NB4 (cell line): ENCODE data around the gene CDC42EP3.

Experiments used
- POLR2A ChIP-seq: IDR thresholded peaks from 2 replicates; pipeline ENCODE4 v1.6.1; 2011; ENCODE audit warnings: mild to moderate bottlenecking; ENCODE audit not compliant: insufficient read length; ENCODE audit errors: extremely low read depth
- TF ChIP-seq, protein P1 (sequence below): IDR thresholded peaks from one replicate; pipeline ENCODE4 v1.5.1; 2012; ENCODE audit warnings: low read depth, low read length

DNA sequence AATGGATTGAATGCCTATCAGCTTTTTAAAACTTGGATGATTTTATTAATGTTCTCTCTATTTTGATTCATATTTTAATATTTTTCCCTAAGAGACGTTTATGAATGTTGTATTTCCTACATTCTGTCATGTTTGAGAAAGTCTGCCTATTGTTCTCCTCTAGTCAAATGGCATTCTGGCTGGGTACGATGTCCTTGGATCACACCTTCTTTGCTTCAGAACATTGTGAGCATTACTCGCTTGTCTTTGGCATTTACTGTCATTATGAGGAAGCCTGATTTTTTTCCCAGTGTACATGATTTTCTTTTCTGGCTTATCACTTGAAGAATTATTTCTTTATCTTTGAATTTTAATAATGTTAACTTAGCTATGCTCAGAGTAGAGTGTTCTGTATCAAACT, 78.4 kb downstream of the CDC42EP3 start:
- TF ChIP-seq, protein P1, sequence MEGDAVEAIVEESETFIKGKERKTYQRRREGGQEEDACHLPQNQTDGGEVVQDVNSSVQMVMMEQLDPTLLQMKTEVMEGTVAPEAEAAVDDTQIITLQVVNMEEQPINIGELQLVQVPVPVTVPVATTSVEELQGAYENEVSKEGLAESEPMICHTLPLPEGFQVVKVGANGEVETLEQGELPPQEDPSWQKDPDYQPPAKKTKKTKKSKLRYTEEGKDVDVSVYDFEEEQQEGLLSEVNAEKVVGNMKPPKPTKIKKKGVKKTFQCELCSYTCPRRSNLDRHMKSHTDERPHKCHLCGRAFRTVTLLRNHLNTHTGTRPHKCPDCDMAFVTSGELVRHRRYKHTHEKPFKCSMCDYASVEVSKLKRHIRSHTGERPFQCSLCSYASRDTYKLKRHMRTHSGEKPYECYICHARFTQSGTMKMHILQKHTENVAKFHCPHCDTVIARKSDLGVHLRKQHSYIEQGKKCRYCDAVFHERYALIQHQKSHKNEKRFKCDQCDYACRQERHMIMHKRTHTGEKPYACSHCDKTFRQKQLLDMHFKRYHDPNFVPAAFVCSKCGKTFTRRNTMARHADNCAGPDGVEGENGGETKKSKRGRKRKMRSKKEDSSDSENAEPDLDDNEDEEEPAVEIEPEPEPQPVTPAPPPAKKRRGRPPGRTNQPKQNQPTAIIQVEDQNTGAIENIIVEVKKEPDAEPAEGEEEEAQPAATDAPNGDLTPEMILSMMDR: no peak
- no peak for TF ChIP-seq POLR2A
